DOHH2 (cell line): ENCODE measurements around the gene NLRP1.

Experiments
- CTCF ChIP-seq: fragments of 200-600 bp; sonication (generic); IDR thresholded peaks from one replicate; pipeline ENCODE4 v1.5.1; 2014; ENCODE audit warnings: antibody characterized with exemption, mild to moderate bottlenecking, low read depth, low read length; ENCODE audit not compliant: poor library complexity, severe bottlenecking
- EZH2phosphoT487 ChIP-seq: fragments of 200-600 bp; sonication (generic); IDR thresholded peaks from 2 replicates; pipeline ENCODE4 v1.6.1; 2017; ENCODE audit warnings: borderline replicate concordance, mild to moderate bottlenecking, antibody characterized with exemption, low read length, moderate library complexity, mixed read lengths

GRCh38 chr17:5481451-5481850 lies 102.9 kb downstream of the NLRP1 start:
- TF ChIP-seq CTCF (no peak), EZH2phosphoT487 (no peak)
